Keratinocyte (primary cell): ENCODE results near the gene EGR2. TPM values are rescaled to one million over a fixed set of nuclear protein-coding genes. Genes with fewer than 3 reads are reported as not detected.

Experiments
- DNase-seq: peaks from one replicate; pipeline ENCODE4 v3.0.0-alpha.2; 2011; ENCODE audit warnings: low read depth, missing footprints, low spot score
- FAIRE-seq: peaks from 2 replicates; lab custom pipeline; 2011; peaks lifted over from hg19 to GRCh38; lab: Jason Lieb, UNC
- H2AFZ ChIP-seq: 2 replicates; pipeline ENCODE4 v1.6.0; 2012; ENCODE audit warnings: low read length, control low read depth, inconsistent platforms; ENCODE audit not compliant: control insufficient read depth
- H3K27ac ChIP-seq: 2 replicates; pipeline ENCODE4 v1.5.1; 2011; ENCODE audit warnings: low read length; ENCODE audit not compliant: control insufficient read depth, insufficient read depth
- H3K27me3 ChIP-seq: 3 replicates; pipeline ENCODE4 v1.6.0; 2011; ENCODE audit warnings: low read length; ENCODE audit not compliant: control insufficient read depth, insufficient read depth; ENCODE audit errors: extremely low read depth
- H3K36me3 ChIP-seq, 2 experiments: 2 replicates in 1 of 2; 3 replicates in 1 of 2; pipeline ENCODE4 v1.5.1; 2011; ENCODE audit warnings: low read length in 2 of 2, mild to moderate bottlenecking in 1 of 2; ENCODE audit not compliant: control insufficient read depth in 2 of 2, insufficient read depth in 2 of 2; ENCODE audit errors: extremely low read depth in 1 of 2
- H3K4me1 ChIP-seq: 3 replicates; pipeline ENCODE4 v1.5.1; 2011; ENCODE audit warnings: low read length; ENCODE audit not compliant: control insufficient read depth, insufficient read depth; ENCODE audit errors: extremely low read depth
- H3K4me2 ChIP-seq: 3 replicates; pipeline ENCODE4 v1.6.0; 2011; ENCODE audit warnings: low read depth, low read length; ENCODE audit not compliant: control insufficient read depth, insufficient read depth; ENCODE audit errors: extremely low read depth
- H3K4me3 ChIP-seq, 3 experiments: fragments of 200-600 bp in 1 of 3; sonication (generic) in 1 of 3; 2 replicates in 2 of 3; 3 replicates in 1 of 3; pipeline ENCODE4 v1.5.1; 2011 to 2016; ENCODE audit warnings: low read length in 3 of 3, mild to moderate bottlenecking in 3 of 3, control low read depth in 2 of 3, inconsistent platforms in 1 of 3, low read depth in 1 of 3, mixed read lengths in 1 of 3, mixed run types in 1 of 3, moderate library complexity in 1 of 3; ENCODE audit not compliant: control insufficient read depth in 2 of 3, insufficient read depth in 2 of 3; ENCODE audit errors: extremely low read depth in 1 of 3
- H3K79me2 ChIP-seq: 2 replicates; pipeline ENCODE4 v1.6.0; 2012; ENCODE audit warnings: low read length; ENCODE audit not compliant: control insufficient read depth, insufficient read depth
- H3K9ac ChIP-seq: 3 replicates; pipeline ENCODE4 v1.6.0; 2011; ENCODE audit warnings: low read length; ENCODE audit not compliant: control insufficient read depth, insufficient read depth; ENCODE audit errors: extremely low read depth
- H3K9me1 ChIP-seq: 3 replicates; pipeline ENCODE4 v1.6.0; 2011; ENCODE audit warnings: low read length; ENCODE audit not compliant: control insufficient read depth, insufficient read depth; ENCODE audit errors: extremely low read depth
- H3K9me3 ChIP-seq: 2 replicates; pipeline ENCODE4 v1.5.1; 2012; ENCODE audit warnings: low read depth, low read length; ENCODE audit not compliant: control insufficient read depth
- H4K20me1 ChIP-seq: 3 replicates; pipeline ENCODE4 v1.6.0; 2011; ENCODE audit warnings: low read length; ENCODE audit not compliant: control insufficient read depth, insufficient read depth; ENCODE audit errors: extremely low read depth
- EZH2 ChIP-seq: IDR thresholded peaks from one replicate; pipeline ENCODE4 v1.6.1; 2012; ENCODE audit warnings: inconsistent platforms, mild to moderate bottlenecking, low read length, moderate library complexity
- dilution Hi-C: fragments of 300-500 bp; cut with MboI; formaldehyde crosslinking; loops from one replicate; pipeline ENCODE4 v1.7.0; 2020; ENCODE audit warnings: low sequenced_read_pairs; ENCODE audit not compliant: extremely low pct_ligation_motif_present
- polyA plus RNA-seq, 5 experiments: library from polyadenylated mRNA; depleted of rRNA in 3 of 5; stranded (reverse) in 3 of 5; stranded (forward) in 1 of 5; unstranded in 1 of 5; fragments of >200 nt; gene quantifications; 1 replicate in 1 of 5; 2 replicates in 3 of 5; 3 replicates in 1 of 5; pipeline versions ENCODE4 v1.2.1 to v1.2.3, GENCODE V29; 2011 to 2012; ENCODE audit warnings: missing spikeins in 2 of 5, low read depth in 1 of 5, low replicate concordance in 1 of 5
- TF ChIP-seq, protein P1 (sequence below), 3 experiments: IDR thresholded peaks in 1 of 3; conservative IDR thresholded peaks in 1 of 3; optimal IDR thresholded peaks in 1 of 3; 2 replicates in 2 of 3; 3 replicates in 1 of 3; pipeline versions ENCODE3 to v1.5.1; 2011; ENCODE audit warnings: low read length in 3 of 3, mild to moderate bottlenecking in 3 of 3, moderate library complexity in 2 of 3, control low read depth in 1 of 3, inconsistent platforms in 1 of 3; ENCODE audit not compliant: insufficient read depth in 2 of 3; ENCODE audit errors: extremely low read depth in 1 of 3

Gene EGR2
- polyA plus RNA-seq, 1 donor (not counting 4 experiments of a cell fraction or from before 2014, with no cell fraction given): 0.22 TPM

- no peaks in the 10 kb centered on the region for H3K9me3 ChIP-seq
- H3K27ac ChIP-seq: no peak overlapping the region
- H3K79me2 ChIP-seq: no peaks in the 10 kb centered on the region
- H3K4me3 ChIP-seq: no peak overlapping the region
- no peaks in the 10 kb centered on the region for H3K4me1 ChIP-seq
- no peaks in the 10 kb centered on the region for H3K27me3 ChIP-seq
- H3K9ac ChIP-seq: no peak overlapping the region
- FAIRE-seq (no peak), DNase-seq (no peak)
- H3K4me2 ChIP-seq: no peak overlapping the region
- H2AFZ ChIP-seq: no peak overlapping the region
- H3K9me1 ChIP-seq: no peaks in the 10 kb centered on the region
- dilution Hi-C loops: no loop called here
- TF ChIP-seq, protein P1, sequence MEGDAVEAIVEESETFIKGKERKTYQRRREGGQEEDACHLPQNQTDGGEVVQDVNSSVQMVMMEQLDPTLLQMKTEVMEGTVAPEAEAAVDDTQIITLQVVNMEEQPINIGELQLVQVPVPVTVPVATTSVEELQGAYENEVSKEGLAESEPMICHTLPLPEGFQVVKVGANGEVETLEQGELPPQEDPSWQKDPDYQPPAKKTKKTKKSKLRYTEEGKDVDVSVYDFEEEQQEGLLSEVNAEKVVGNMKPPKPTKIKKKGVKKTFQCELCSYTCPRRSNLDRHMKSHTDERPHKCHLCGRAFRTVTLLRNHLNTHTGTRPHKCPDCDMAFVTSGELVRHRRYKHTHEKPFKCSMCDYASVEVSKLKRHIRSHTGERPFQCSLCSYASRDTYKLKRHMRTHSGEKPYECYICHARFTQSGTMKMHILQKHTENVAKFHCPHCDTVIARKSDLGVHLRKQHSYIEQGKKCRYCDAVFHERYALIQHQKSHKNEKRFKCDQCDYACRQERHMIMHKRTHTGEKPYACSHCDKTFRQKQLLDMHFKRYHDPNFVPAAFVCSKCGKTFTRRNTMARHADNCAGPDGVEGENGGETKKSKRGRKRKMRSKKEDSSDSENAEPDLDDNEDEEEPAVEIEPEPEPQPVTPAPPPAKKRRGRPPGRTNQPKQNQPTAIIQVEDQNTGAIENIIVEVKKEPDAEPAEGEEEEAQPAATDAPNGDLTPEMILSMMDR (optimal IDR thresholded peaks at IDR 0.05 in 1 of 3, IDR thresholded peaks at IDR 0.05 in 1 of 3, conservative IDR thresholded peaks at IDR 0.05 in 1 of 3; ENCODE audit: extremely low read depth in 1 of 3, insufficient read depth in 2 of 3, low read length in 3 of 3): no peak
- no peak for TF ChIP-seq EZH2
- no peaks in the 10 kb centered on the region for H4K20me1 ChIP-seq
- H3K36me3 ChIP-seq: no peaks in the 10 kb centered on the region
Observed at GRCh38 chr10:62766386-62766785, 49.8 kb downstream of the EGR2 start.

DNA sequence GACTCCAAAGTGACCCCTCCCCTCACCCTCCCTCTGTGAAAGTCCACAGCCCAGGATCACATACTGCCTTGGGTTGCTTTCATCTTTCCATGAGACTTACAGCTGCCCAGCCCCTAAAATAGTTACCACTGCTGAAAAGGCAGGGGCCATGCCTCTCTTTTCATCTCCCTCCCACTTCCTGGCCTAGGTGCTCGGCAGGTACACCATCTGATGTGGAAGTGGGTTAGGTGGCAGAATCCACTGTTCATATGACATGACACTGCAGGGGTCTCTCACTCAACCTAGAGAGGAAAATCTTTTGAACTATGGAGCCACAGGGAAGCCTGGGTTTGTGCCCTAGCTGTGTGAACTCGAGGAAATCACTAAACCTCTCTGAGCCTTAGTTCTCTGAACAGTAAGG lies 50.4 kb downstream of the EGR2 start:
- H3K4me2 ChIP-seq: no peak overlapping the region
- no peaks in the 10 kb centered on the region for H3K4me1 ChIP-seq
- no peaks in the 10 kb centered on the region for H3K9me1 ChIP-seq
- no peak overlapping the region for H3K27ac ChIP-seq
- H3K4me3 ChIP-seq: no peak overlapping the region
- DNase-seq (no peak), FAIRE-seq (no peak)
- no peaks in the 10 kb centered on the region for H3K27me3 ChIP-seq
- no peak overlapping the region for H3K9ac ChIP-seq
- no peaks in the 10 kb centered on the region for H3K79me2 ChIP-seq
- TF ChIP-seq, protein P1 (optimal IDR thresholded peaks at IDR 0.05 in 1 of 3, IDR thresholded peaks at IDR 0.05 in 1 of 3, conservative IDR thresholded peaks at IDR 0.05 in 1 of 3; ENCODE audit: extremely low read depth in 1 of 3, insufficient read depth in 2 of 3, low read length in 3 of 3): no peak
- TF ChIP-seq EZH2: no peak
- H4K20me1 ChIP-seq: no peaks in the 10 kb centered on the region
- H2AFZ ChIP-seq: no peak overlapping the region
- no peaks in the 10 kb centered on the region for H3K9me3 ChIP-seq
- no peaks in the 10 kb centered on the region for H3K36me3 ChIP-seq
- dilution Hi-C loops: no loop called here
